Loucy (cell line): Measurements from ENCODE around the gene FAM229A.

Source experiments
- CTCF ChIP-seq: fragments of 200-600 bp; sonication (generic); conservative IDR thresholded peaks from 2 replicates; pipeline ENCODE4 v1.5.1; 2014; ENCODE audit warnings: mild to moderate bottlenecking, antibody characterized with exemption, low read length
- EZH2phosphoT487 ChIP-seq: fragments of 200-600 bp; IDR thresholded peaks from 2 replicates; pipeline ENCODE4 v1.6.1; 2018; ENCODE audit warnings: antibody characterized with exemption, mild to moderate bottlenecking, moderate library complexity, borderline replicate concordance

DNA sequence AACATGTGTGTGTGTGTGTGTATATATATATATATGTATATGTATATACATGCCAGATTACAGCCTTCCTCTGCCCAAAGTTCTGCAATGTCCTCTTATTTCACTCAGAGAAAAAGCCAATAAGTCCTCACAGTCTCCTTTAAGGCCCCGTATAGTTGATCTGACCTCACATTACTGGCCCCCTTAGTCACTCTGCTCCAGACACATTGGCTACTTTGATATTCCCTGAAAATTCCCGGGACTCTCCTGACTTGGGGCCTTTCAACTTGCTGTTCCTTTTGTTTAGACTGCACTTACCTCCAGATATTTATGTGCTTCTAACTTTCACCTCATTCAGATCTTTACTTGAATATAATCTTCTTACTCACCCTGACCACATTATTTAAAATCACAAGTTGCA, 36.1 kb upstream of the FAM229A start:
- TF ChIP-seq CTCF: no peak
- TF ChIP-seq EZH2phosphoT487: no peak
